ENCODE data around the gene SOX10.

Gene SOX10

GRCh38 chr22:37933711-37934376 lies 50.5 kb downstream of the SOX10 start:
- DNase-seq (ENCODE audit: extremely low read depth, low read depth) = peak; percentile 72
- no peak overlapping the region for H3K4me3 ChIP-seq (replicated peaks; ENCODE audit: low read depth, low read length)
- peak; percentile 99 for TF ChIP-seq CTCF (IDR thresholded peaks at IDR 0.05; ENCODE audit: low read depth, low read length, missing control alignments)

GRCh38 chr22:37932821-37933578 lies 51.4 kb downstream of the SOX10 start:
- H3K4me3 ChIP-seq (replicated peaks; ENCODE audit: low read depth, low read length) = no peak overlapping the region
- no peak for TF ChIP-seq CTCF (IDR thresholded peaks at IDR 0.05; ENCODE audit: low read depth, low read length, missing control alignments)
- DNase-seq (ENCODE audit: extremely low read depth, low read depth) = no peak

- no peak overlapping the region for H3K4me3 ChIP-seq (replicated peaks; ENCODE audit: low read depth, low read length)
- no peak for DNase-seq (ENCODE audit: extremely low read depth, low read depth)
- no peak for TF ChIP-seq CTCF (IDR thresholded peaks at IDR 0.05; ENCODE audit: low read depth, low read length, missing control alignments)
Observed at GRCh38 chr22:37932401-37932800, 52.0 kb downstream of the SOX10 start.

- TF ChIP-seq CTCF (IDR thresholded peaks at IDR 0.05; ENCODE audit: low read depth, low read length, missing control alignments) = no peak
Observed at GRCh38 chr22:37931893-37932389, 52.4 kb downstream of the SOX10 start.

GRCh38 chr22:37930952-37931440 lies 53.4 kb downstream of the SOX10 start:
- no peak for DNase-seq (ENCODE audit: extremely low read depth, low read depth)
- no peak for TF ChIP-seq CTCF (IDR thresholded peaks at IDR 0.05; ENCODE audit: low read depth, low read length, missing control alignments)
- no peak overlapping the region for H3K4me3 ChIP-seq (replicated peaks; ENCODE audit: low read depth, low read length)

More at GRCh38 chr22:37931893-37932389, 52.4 kb downstream of the SOX10 start:
- DNase-seq (ENCODE audit: extremely low read depth, low read depth) = no peak
- H3K4me3 ChIP-seq (replicated peaks; ENCODE audit: low read depth, low read length) = no peak overlapping the region

GRCh38 chr22:37930270-37930951 lies 53.9 kb downstream of the SOX10 start:
- no peak overlapping the region for H3K4me3 ChIP-seq (replicated peaks; ENCODE audit: low read depth, low read length)
- TF ChIP-seq CTCF (IDR thresholded peaks at IDR 0.05; ENCODE audit: low read depth, low read length, missing control alignments) = peak; percentile 55
- no peak for DNase-seq (ENCODE audit: extremely low read depth, low read depth)
